SHP77 treated with DMSO at 0.1 percent for 48 hours (cell line): Measurements from ENCODE around the gene AGAP1.

Source experiments
- DNase-seq: peaks from one replicate; lab custom pipeline; 2025; lab: John Stamatoyannopoulos, UW

The AGAP1 gene

GRCh38 chr2:235992024-235992423 is 498.2 kb downstream of the AGAP1 start:
- DNase-seq: no peak

GRCh38 chr2:235996419-235996818 is 502.6 kb downstream of the AGAP1 start:
- no peak for DNase-seq

DNA sequence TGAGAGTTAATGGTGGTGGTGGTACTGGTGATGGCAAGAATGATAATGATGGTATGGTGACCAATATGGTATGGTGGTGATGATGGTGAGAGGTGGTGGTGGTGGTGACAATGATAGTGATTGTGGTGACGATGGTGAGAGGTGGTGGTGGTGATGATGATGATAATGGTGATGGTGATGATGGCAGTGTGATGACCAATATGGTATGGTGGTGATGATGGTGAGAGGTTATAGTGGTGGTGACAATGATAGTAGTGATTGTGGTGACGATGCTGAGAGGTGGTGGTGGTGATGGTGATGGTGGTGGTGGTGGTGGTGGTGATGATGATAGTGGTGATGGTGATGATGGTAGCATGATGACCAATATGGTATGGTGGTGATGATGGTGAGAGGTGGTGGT is 505.2 kb downstream of the AGAP1 start:
- no peak for DNase-seq

GRCh38 chr2:236001166-236001828 is 507.5 kb downstream of the AGAP1 start:
- no peak for DNase-seq

- DNase-seq: no peak
Observed at GRCh38 chr2:236001854-236002253, 508.0 kb downstream of the AGAP1 start.

DNA sequence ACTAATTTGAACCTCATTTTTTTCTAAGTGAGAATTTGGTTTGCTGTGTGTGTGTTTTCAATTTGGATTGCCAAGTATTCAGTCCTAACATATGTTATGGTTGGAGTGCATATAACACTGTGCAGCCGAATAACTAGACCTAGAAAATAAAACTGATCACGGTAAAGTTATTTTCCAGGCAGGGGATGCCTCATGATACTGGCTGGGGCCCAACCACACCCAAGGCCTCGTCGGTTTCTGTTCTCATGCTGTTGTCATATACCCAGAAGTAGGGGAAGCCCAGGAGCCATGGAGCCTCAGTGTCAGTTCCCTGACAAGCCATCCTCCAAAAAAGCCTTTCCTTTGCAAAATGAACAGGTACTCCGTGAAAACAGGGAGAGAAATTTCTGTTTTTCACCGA is 514.2 kb downstream of the AGAP1 start:
- DNase-seq: no peak

GRCh38 chr2:236008857-236009256 is 515.0 kb downstream of the AGAP1 start:
- no peak for DNase-seq

DNA sequence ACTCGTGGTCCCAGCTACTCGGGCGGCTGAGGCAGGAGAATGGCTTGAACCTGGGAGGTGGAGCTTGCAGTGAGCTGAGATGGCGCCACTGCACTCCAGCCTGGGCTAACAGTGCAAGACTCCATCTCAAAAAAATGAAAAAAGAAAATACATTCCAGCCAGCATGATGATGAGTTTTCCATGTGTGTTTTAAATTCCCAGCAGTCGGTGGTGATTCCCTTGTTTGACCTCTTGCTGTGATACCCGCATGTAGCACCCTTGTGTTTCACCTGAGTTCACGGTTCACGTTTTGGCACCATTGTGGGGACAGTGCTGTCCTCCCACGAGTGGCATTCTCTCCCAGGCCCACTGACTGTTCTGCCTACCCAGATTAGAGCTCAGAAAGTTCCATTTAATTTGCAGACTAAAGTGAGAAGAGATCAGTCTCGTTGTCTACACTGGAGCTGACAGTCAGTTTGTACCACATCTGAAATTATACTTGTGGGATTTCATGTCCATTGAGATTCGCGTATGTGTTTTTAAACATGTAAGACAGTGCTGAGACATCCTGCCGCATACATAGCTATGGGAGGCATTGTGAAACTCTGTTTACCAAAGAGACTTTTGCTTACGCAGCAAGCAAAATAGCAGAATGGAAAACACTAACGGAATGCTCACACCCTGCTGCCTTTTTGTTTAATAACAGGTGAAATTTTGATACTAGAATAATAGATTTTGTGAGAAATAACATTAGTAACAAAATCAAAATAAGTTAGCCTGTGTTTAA is 517.3 kb downstream of the AGAP1 start:
- no peak for DNase-seq

- DNase-seq: no peak
Observed at GRCh38 chr2:236012155-236012554, 518.3 kb downstream of the AGAP1 start.

- DNase-seq: no peak
Observed at GRCh38 chr2:236014408-236015131, 520.7 kb downstream of the AGAP1 start.

- no peak for DNase-seq
Observed at GRCh38 chr2:236015171-236015570, 521.3 kb downstream of the AGAP1 start.

- no peak for DNase-seq
Observed at GRCh38 chr2:236016496-236016895, 522.7 kb downstream of the AGAP1 start.

DNA sequence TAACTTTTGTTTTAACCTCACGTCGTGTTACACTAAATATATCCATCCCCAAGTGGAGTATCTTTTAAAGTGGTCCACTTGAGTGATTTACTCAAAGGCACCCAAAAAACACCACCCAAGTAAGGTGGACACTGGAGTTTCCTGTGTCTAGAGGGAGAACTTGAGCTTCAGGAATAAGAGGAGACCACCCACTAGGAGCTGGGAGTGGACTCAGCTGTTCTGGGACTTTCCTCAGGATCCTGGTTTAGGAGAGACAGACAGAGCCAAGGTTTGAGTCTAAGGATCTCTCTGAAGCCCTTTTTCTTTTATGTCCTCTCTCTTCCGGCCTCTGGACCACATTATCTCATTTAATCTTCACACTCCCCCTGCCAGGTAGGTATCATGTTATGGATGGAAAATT is 523.6 kb downstream of the AGAP1 start:
- DNase-seq: no peak

GRCh38 chr2:236019434-236019833 is 525.6 kb downstream of the AGAP1 start:
- no peak for DNase-seq

- DNase-seq: no peak
Observed at GRCh38 chr2:236021499-236022057, 527.7 kb downstream of the AGAP1 start.

GRCh38 chr2:236022128-236022527 is 528.3 kb downstream of the AGAP1 start:
- DNase-seq: no peak

- DNase-seq: no peak
Observed at GRCh38 chr2:236025892-236026291, 532.0 kb downstream of the AGAP1 start.

GRCh38 chr2:236026841-236027240 is 533.0 kb downstream of the AGAP1 start:
- no peak for DNase-seq

DNA sequence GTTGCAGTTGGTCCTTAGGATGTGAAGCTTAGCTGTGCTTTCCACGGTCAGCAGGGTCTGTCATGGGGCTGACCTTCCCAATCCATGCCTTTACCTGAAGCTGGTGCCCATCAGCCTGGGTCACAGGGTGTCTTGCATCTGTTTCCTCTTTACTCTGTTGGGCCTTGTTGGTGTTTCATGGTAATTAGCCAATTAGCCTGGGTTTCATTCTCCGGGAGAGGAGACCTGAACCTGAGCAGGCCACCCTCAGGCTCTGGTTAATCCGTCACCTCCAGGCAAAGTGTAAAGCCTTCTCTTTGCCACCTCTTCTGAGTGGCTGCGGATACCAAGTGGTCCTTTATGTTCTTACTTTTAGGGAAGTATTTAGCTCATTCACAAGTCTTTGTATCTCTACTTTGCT is 534.2 kb downstream of the AGAP1 start:
- DNase-seq: no peak

- DNase-seq: no peak
Observed at GRCh38 chr2:236033462-236033861, 539.6 kb downstream of the AGAP1 start.

DNA sequence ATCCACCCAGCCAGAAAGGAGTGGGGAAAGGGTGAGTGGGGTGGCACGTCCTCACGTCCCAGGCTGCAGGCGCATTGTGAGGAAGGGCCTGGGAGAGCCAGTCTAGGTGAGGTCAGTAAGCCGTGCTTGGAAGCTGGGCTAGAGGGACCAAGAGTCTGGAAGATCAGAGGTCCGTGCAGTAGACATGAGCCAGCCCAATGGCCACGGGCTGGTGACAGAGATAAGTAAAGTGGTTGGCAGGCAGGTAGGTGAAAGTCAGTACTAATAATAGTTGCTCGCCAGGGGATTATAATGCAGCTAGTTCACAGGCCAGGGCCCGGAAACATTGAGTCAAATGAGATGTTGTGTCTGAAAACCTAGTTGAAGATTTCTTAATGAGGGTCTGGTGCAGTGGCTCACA is 541.1 kb downstream of the AGAP1 start:
- no peak for DNase-seq

DNA sequence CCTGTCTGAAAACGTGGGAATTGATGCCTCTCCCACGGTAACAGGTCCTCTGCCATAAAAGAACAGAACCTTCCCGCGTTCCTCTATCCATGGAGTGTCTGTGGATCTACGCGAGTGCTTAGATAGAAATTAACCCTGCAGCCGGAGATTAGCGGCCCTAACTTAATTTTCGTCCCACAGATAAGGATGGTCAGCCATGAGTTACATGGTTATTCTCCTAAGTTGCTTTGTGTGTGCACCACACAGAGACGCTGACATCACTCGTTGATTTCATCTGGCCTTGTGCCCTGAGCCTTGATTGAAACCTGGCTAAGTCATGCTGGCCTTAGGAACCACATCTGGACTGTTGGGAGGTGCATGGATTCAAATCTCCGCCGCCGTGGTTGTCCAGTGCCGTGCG is 542.2 kb downstream of the AGAP1 start:
- no peak for DNase-seq

GRCh38 chr2:236038096-236038495 is 544.3 kb downstream of the AGAP1 start:
- no peak for DNase-seq
